ENCODE results near the gene CDH4.

Gene CDH4

GRCh38 chr20:61454053-61454452, 202.0 kb downstream of the CDH4 start:
- Histone ChIP-seq H3K27ac (ENCODE audit: low read depth, low read length) (no peak overlapping the region), H3K4me3 (ENCODE audit: insufficient read depth, low read length, poor library complexity, severe bottlenecking) (no peak overlapping the region), H3K27me3 (ENCODE audit: low read length) (no peaks in the 10 kb centered on the region), H3K9me2 (replicated peaks; ENCODE audit: insufficient read depth, low read length) (no peaks in the 10 kb centered on the region), H3K9ac (ENCODE audit: low read length) (no peak overlapping the region), H3K9me3 (ENCODE audit: insufficient read depth, low read length) (no peaks in the 10 kb centered on the region), H2AFZ (ENCODE audit: low read depth, low read length, severe bottlenecking) (no peak overlapping the region), H4K20me1 (ENCODE audit: low read depth, low read length) (no peaks in the 10 kb centered on the region), H3K79me2 (ENCODE audit: insufficient read depth, low read length) (no peaks in the 10 kb centered on the region), H3K4me2 (ENCODE audit: low read depth, low read length, poor library complexity, severe bottlenecking) (no peak overlapping the region), H3F3A (ENCODE audit: insufficient read depth) (no peaks in the 10 kb centered on the region), H3K36me3 (ENCODE audit: low read length) (no peaks in the 10 kb centered on the region)
- TF ChIP-seq EZH2phosphoT487 (conservative IDR thresholded peaks at IDR 0.05; ENCODE audit: low read length), result no peak
- no peak for TF ChIP-seq CTCF (IDR thresholded peaks at IDR 0.05; ENCODE audit: insufficient read depth, low read length, poor library complexity, severe bottlenecking)

GRCh38 chr20:61455508-61456215, 203.6 kb downstream of the CDH4 start:
- no peak overlapping the region for H3K4me3 ChIP-seq (ENCODE audit: insufficient read depth, low read length, poor library complexity, severe bottlenecking)
- H3F3A ChIP-seq (ENCODE audit: insufficient read depth), result no peaks in the 10 kb centered on the region
- no peaks in the 10 kb centered on the region for H3K27me3 ChIP-seq (ENCODE audit: low read length)
- TF ChIP-seq CTCF (IDR thresholded peaks at IDR 0.05; ENCODE audit: insufficient read depth, low read length, poor library complexity, severe bottlenecking), result no peak
- TF ChIP-seq EZH2phosphoT487 (conservative IDR thresholded peaks at IDR 0.05; ENCODE audit: low read length), result no peak
- H3K27ac ChIP-seq (ENCODE audit: low read depth, low read length), result no peak overlapping the region
- H2AFZ ChIP-seq (ENCODE audit: low read depth, low read length, severe bottlenecking), result no peak overlapping the region
- no peaks in the 10 kb centered on the region for H3K79me2 ChIP-seq (ENCODE audit: insufficient read depth, low read length)
- no peaks in the 10 kb centered on the region for H3K9me2 ChIP-seq (replicated peaks; ENCODE audit: insufficient read depth, low read length)
- no peak overlapping the region for H3K9ac ChIP-seq (ENCODE audit: low read length)
- H3K9me3 ChIP-seq (ENCODE audit: insufficient read depth, low read length), result no peaks in the 10 kb centered on the region
- no peak overlapping the region for H3K4me2 ChIP-seq (ENCODE audit: low read depth, low read length, poor library complexity, severe bottlenecking)
- no peaks in the 10 kb centered on the region for H4K20me1 ChIP-seq (ENCODE audit: low read depth, low read length)
- H3K36me3 ChIP-seq (ENCODE audit: low read length), result no peaks in the 10 kb centered on the region

- no peaks in the 10 kb centered on the region for H3K9me3 ChIP-seq (ENCODE audit: insufficient read depth, low read length)
These were observed 205.7 kb downstream of the CDH4 start for GRCh38 chr20:61457725-61458124.

More at GRCh38 chr20:61457725-61458124, 205.7 kb downstream of the CDH4 start:
- H3K4me3 ChIP-seq (ENCODE audit: insufficient read depth, low read length, poor library complexity, severe bottlenecking), result no peak overlapping the region
- H3K27me3 ChIP-seq (ENCODE audit: low read length), result no peaks in the 10 kb centered on the region
- no peak overlapping the region for H3K27ac ChIP-seq (ENCODE audit: low read depth, low read length)
- no peaks in the 10 kb centered on the region for H3K79me2 ChIP-seq (ENCODE audit: insufficient read depth, low read length)
- H3K9me2 ChIP-seq (replicated peaks; ENCODE audit: insufficient read depth, low read length), result no peaks in the 10 kb centered on the region
- no peaks in the 10 kb centered on the region for H4K20me1 ChIP-seq (ENCODE audit: low read depth, low read length)
- TF ChIP-seq CTCF (IDR thresholded peaks at IDR 0.05; ENCODE audit: insufficient read depth, low read length, poor library complexity, severe bottlenecking) (no peak), EZH2phosphoT487 (conservative IDR thresholded peaks at IDR 0.05; ENCODE audit: low read length) (no peak)
- H3F3A ChIP-seq (ENCODE audit: insufficient read depth), result no peaks in the 10 kb centered on the region
- H3K4me2 ChIP-seq (ENCODE audit: low read depth, low read length, poor library complexity, severe bottlenecking), result no peak overlapping the region
- H3K36me3 ChIP-seq (ENCODE audit: low read length), result no peaks in the 10 kb centered on the region
- no peak overlapping the region for H3K9ac ChIP-seq (ENCODE audit: low read length)
- no peak overlapping the region for H2AFZ ChIP-seq (ENCODE audit: low read depth, low read length, severe bottlenecking)
